ENCODE data around the gene RTKN. TPM values are rescaled to one million over a fixed set of nuclear protein-coding genes. Genes with fewer than 3 reads are reported as not detected.

The RTKN gene
- total and polyA plus RNA-seq, 2 of the 13 experiments (the other 11 are each of a cell fraction or from before 2014, with no cell fraction given) = 159 to 166 TPM

- no peak for TF ChIP-seq TEF (CRISPR knock-in tag; IDR thresholded peaks at IDR 0.05)
- no peak for TF ChIP-seq EED (CRISPR knock-in tag; IDR thresholded peaks at IDR 0.05)
- TF ChIP-seq ZNF772 (CRISPR knock-in tag; IDR thresholded peaks at IDR 0.05) = no peak
- no peak for TF ChIP-seq TAF1 (CRISPR knock-in tag; IDR thresholded peaks at IDR 0.05)
- TF ChIP-seq ZNF530 (CRISPR knock-in tag; IDR thresholded peaks at IDR 0.05; ENCODE audit: low read depth) = no peak
- TF ChIP-seq ATF3 (CRISPR knock-in tag; IDR thresholded peaks at IDR 0.05) = no peak
- no peak for TF ChIP-seq ZNF691 (CRISPR knock-in tag; IDR thresholded peaks at IDR 0.05; ENCODE audit: borderline replicate concordance, low read depth)
- no peak for TF ChIP-seq KMT2A (CRISPR knock-in tag; IDR thresholded peaks at IDR 0.05)
- no peak for TF ChIP-seq THAP7 (CRISPR knock-in tag; IDR thresholded peaks at IDR 0.05)
- TF ChIP-seq DMAP1 (CRISPR knock-in tag; IDR thresholded peaks at IDR 0.05) = no peak
- TF ChIP-seq PHF8 (CRISPR knock-in tag; IDR thresholded peaks at IDR 0.05) = peak; percentile 36; the same call in 1 of the 2 replicates
- TF ChIP-seq ZNF549 (CRISPR knock-in tag; IDR thresholded peaks at IDR 0.05) = no peak
- TF ChIP-seq ZKSCAN5 (CRISPR knock-in tag; IDR thresholded peaks at IDR 0.05) = no peak
- TF ChIP-seq PRPF4 (IDR thresholded peaks at IDR 0.05; ENCODE audit: low read depth, low read length, poor library complexity, severe bottlenecking) = no peak
- no peak for TF ChIP-seq NR0B2 (CRISPR knock-in tag; IDR thresholded peaks at IDR 0.05)
- no peak for TF ChIP-seq MYC (CRISPR knock-in tag; IDR thresholded peaks at IDR 0.05; ENCODE audit: borderline replicate concordance)
- no peak; the same call in 1 of the 2 replicates for TF ChIP-seq TIGD3 (CRISPR knock-in tag; IDR thresholded peaks at IDR 0.05; ENCODE audit: borderline replicate concordance)
- TF ChIP-seq FLYWCH1 (CRISPR knock-in tag; IDR thresholded peaks at IDR 0.05) = no peak
- no peak for TF ChIP-seq ZBTB10 (CRISPR knock-in tag; IDR thresholded peaks at IDR 0.05; ENCODE audit: borderline replicate concordance)
- peak; percentile 44; the same call in 1 of the 2 replicates for TF ChIP-seq SOX5 (CRISPR knock-in tag; IDR thresholded peaks at IDR 0.05; ENCODE audit: borderline replicate concordance)
- TF ChIP-seq MEIS1 (CRISPR knock-in tag; IDR thresholded peaks at IDR 0.05; ENCODE audit: borderline replicate concordance) = no peak
These were observed 5.7 kb upstream of the RTKN start (continued) for GRCh38 chr2:74447230-74447999.
